IMR-90 (cell line): ENCODE measurements around the gene CMSS1.

Experiments
- CEBPB ChIP-seq: IDR thresholded peaks from 2 replicates; pipeline ENCODE4 v1.6.1; 2012; ENCODE audit warnings: low read depth, low read length, improper control_type of control experiment
- CHD1 ChIP-seq: IDR thresholded peaks from 2 replicates; pipeline ENCODE4 v1.6.1; 2012; ENCODE audit warnings: low read depth, low read length, improper control_type of control experiment
- FOS ChIP-seq: fragments of 150-350 bp; IDR thresholded peaks from 2 replicates; pipeline ENCODE4 v1.6.1; 2016; ENCODE audit warnings: low read depth, low read length
- MXI1 ChIP-seq: IDR thresholded peaks from 2 replicates; pipeline ENCODE4 v1.6.1; 2012; ENCODE audit warnings: low read depth, mild to moderate bottlenecking, low read length, moderate library complexity, borderline replicate concordance
- NFE2L2 ChIP-seq: fragments of 150-350 bp; IDR thresholded peaks from 2 replicates; pipeline ENCODE4 v1.6.1; 2016; ENCODE audit warnings: low read depth, mild to moderate bottlenecking, low read length
- POLR2A ChIP-seq: IDR thresholded peaks from 2 replicates; pipeline ENCODE4 v1.6.1; 2012; ENCODE audit warnings: mild to moderate bottlenecking, low read depth, low read length
- SMC3 ChIP-seq: fragments of 150-350 bp; IDR thresholded peaks from 2 replicates; pipeline ENCODE4 v1.6.1; 2016; ENCODE audit warnings: low read depth, mild to moderate bottlenecking, antibody characterized with exemption, low read length, moderate library complexity
- TF ChIP-seq, protein P1 (sequence below): conservative IDR thresholded peaks from 2 replicates; pipeline ENCODE4 v1.5.1; 2012; ENCODE audit warnings: mild to moderate bottlenecking, low read depth, low read length, improper control_type of control experiment
- TF ChIP-seq, protein P2 (sequence below): fragments of 150-350 bp; IDR thresholded peaks from 2 replicates; pipeline ENCODE4 v1.6.1; 2016; ENCODE audit warnings: low read depth, mild to moderate bottlenecking, low read length, moderate library complexity, borderline replicate concordance

DNA sequence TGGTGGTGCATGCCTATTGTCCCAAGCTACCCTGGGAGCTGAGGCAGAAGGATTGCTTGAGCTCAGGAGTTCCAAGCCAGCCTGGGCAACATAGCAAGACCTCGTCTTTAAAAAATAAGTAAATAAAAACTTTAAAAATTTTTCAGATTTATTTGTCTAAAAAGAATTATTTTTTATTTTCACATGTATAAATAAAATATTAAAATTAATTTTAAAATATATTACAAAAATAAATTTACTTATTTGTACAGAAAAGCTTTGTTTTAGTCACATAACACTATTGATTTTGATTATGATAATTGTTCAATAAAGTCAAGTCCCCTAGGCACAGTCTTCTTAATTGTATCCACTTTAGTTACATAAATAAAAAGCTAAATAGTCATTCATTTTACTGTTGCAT, 211.4 kb downstream of the CMSS1 start:
- no peak for TF ChIP-seq SMC3
- TF ChIP-seq, protein P1, sequence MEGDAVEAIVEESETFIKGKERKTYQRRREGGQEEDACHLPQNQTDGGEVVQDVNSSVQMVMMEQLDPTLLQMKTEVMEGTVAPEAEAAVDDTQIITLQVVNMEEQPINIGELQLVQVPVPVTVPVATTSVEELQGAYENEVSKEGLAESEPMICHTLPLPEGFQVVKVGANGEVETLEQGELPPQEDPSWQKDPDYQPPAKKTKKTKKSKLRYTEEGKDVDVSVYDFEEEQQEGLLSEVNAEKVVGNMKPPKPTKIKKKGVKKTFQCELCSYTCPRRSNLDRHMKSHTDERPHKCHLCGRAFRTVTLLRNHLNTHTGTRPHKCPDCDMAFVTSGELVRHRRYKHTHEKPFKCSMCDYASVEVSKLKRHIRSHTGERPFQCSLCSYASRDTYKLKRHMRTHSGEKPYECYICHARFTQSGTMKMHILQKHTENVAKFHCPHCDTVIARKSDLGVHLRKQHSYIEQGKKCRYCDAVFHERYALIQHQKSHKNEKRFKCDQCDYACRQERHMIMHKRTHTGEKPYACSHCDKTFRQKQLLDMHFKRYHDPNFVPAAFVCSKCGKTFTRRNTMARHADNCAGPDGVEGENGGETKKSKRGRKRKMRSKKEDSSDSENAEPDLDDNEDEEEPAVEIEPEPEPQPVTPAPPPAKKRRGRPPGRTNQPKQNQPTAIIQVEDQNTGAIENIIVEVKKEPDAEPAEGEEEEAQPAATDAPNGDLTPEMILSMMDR = no peak
- no peak for TF ChIP-seq POLR2A
- no peak for TF ChIP-seq NFE2L2
- no peak for TF ChIP-seq CHD1
- TF ChIP-seq CEBPB = no peak
- no peak for TF ChIP-seq MXI1
- TF ChIP-seq, protein P2, sequence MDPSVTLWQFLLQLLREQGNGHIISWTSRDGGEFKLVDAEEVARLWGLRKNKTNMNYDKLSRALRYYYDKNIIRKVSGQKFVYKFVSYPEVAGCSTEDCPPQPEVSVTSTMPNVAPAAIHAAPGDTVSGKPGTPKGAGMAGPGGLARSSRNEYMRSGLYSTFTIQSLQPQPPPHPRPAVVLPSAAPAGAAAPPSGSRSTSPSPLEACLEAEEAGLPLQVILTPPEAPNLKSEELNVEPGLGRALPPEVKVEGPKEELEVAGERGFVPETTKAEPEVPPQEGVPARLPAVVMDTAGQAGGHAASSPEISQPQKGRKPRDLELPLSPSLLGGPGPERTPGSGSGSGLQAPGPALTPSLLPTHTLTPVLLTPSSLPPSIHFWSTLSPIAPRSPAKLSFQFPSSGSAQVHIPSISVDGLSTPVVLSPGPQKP = no peak
- no peak for TF ChIP-seq FOS
